Right renal pelvis (tissue), 4 donors: ENCODE results near the gene SYNPR. TPM values are rescaled to one million over a fixed set of nuclear protein-coding genes. Genes with fewer than 3 reads are reported as not detected.
A peak's percentile ranks its signal among the peaks of the same experiment; 100 is the strongest.

Source experiments
- DNase-seq, 4 donors: peaks; one replicate each; pipeline ENCODE4 v3.0.0-alpha.2; 2013; ENCODE audit warnings: low read depth in 4 of 4, low spot score in 3 of 4, missing footprints in 1 of 4
- polyA plus RNA-seq, 4 donors: library from polyadenylated mRNA; unstranded; fragments of 120-200 nt; gene quantifications; one replicate each; pipeline ENCODE4 v1.2.1, GENCODE V29; 2013; ENCODE audit not compliant: insufficient read length in 4 of 4

SYNPR gene
- polyA plus RNA-seq, 4 donors, result 0.10 to 0.12 TPM; not detected in 2

DNA sequence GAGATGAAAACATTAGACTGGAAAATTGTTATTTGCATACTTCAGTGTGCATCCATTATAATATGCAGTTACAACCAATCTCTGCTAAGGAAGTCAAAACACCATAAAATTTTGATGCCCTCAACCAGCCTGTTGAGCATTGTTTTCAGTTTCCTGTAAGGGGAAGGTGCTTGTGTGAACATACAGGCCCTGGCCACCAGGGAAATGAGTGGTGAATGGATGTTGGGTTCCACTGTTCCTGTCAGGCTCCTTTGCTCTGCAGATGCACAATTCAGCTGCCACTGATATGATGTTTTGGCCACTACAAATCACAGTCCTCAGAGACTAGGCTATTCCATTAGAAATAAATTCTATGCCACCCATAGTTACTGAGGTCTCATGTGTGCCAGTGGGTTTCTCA, 184.6 kb downstream of the SYNPR start:
- no peak for DNase-seq

DNA sequence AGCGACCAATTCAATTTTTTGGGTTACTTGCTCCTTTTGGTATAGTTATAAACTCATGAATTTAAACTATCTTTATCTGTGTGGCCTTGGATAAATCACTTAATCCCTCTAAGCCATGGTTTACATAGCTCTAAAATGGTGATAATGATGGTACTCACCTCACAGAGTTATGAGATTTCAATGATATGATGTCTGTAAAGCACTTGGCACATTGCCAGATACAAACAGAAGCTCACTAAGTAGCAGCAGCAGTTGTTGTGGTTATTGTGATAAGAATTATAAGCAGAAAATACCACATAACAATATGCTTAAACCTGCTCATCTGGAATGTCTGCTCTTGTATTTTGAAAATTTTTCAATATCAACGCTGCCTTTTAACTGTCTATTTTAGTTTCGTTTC, 189.3 kb downstream of the SYNPR start:
- no peak for DNase-seq

DNA sequence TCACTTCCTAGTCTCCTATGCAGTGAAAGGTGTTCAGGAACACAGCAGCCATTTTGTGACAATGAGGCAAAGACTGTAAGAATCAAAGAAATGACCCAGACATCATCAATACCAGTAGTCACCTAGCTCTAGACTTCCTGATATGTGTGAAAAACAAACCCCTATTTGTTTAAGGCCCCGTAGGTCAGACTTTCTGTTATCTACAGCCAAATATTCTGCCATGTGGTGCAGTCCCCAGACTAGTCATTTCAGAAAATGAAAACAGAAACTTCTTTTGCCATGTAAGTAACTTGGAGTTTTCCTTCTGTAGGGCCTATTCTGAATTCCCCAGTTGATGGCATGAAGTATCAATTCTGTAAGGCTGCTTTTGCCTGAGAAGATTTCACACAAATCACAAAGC, 192.6 kb downstream of the SYNPR start:
- DNase-seq, result no peak

DNA sequence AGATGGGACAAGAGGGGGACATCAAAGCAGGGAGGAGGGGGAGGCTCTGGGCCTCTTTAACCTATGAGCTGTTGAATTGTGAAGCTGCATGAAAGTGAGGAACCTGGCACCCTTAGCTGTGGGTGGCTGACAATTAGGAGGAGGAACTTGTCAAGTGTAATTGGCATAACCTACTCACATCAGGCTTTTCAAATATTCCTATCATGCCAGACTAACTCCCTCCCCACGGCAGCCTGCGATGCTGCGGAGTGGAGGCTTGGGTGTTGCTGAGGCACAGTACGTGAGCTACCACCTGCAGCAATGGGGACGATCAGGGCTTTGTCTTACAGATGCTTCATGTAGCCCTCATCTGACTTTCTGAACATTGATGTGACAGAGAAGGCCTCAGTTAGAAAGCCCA, 193.7 kb downstream of the SYNPR start:
- DNase-seq, result no peak

DNA sequence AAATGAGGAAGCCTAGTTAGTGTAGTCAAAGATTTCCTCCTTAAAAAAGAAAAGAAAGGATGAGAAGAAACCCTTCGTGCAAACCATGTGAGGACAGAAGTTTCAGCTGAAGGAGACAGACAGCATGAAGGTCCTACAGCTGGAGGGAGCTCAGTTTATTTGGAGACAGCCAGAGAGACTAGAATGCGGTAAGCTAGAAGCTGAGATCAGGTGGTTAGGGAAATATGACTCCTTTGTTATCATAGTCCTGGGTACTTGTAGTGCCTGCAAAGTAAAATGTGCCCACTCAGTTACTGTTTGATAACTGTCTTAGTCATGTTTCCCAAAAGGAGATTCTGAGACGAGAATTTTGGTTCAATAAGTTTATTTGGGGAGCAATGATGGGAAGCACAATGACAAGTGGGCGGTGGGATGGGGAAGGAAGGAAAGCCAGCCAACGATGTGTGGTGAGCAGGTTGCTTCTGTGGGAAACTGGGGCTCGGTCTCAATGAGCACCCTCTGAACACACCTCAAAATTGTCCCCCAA, 195.6 kb downstream of the SYNPR start:
- no peak for DNase-seq

DNA sequence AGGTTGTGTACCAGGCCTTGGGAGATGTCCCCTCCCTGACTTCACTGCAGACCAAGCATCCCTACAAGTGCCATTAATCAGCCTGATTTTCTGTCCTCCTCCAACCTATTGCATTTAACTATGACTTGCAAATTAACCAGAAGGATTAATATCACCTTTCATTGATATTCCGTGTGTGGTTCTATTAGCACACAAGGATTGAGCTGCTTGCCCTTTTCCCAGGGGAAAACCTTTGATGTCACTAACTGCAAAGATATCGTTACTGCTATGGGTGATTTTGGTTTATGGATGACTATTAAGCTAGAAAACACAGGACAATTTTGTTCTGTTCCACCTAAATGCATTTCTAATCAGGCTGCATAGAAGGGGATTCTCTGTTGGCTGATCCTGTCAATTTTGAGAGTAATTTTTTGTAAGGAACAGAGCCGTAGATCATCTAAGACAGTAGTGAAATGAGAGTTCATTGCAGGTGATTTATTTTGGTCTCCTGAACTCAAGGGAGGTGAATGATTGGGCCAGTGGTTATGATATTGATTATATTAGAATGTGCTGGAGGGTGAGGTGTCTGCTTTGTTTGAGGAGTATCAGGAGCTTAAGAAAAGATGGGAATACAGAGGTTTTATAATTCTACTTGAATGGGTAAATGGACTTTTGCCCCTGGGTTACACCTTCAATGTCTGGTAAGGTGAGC, 196.9 kb downstream of the SYNPR start:
- DNase-seq, result no peak

DNA sequence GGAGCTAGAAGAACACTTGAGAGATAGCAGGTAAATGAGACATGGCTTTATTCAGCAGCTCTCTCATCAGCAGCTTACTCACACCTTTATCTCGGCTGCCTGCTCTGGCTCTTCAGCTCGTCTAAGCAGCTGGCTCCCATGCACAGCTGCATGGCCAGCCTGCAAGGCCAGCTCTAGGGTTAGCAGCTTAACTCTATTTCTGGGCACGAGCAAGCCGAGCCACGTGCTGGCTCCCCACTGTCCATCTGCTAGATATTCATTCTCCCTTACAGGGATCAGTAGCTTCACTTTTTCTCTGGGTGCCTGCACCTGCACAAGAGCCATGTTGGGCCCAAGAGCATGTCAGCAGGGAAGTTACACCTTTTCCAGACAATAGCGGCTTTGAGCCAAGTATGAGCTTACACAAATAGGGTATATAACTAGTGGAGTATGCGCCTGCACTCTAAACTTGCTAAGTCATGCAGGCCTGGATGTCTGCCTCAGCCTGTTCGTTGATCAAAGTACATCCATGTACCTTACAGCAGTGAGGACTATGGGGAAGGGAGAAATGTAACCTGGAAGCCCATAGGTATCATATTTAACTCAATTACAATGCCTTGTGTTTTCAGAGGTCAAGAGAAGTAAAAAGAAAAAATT, 199.5 kb downstream of the SYNPR start:
- DNase-seq, result no peak

DNA sequence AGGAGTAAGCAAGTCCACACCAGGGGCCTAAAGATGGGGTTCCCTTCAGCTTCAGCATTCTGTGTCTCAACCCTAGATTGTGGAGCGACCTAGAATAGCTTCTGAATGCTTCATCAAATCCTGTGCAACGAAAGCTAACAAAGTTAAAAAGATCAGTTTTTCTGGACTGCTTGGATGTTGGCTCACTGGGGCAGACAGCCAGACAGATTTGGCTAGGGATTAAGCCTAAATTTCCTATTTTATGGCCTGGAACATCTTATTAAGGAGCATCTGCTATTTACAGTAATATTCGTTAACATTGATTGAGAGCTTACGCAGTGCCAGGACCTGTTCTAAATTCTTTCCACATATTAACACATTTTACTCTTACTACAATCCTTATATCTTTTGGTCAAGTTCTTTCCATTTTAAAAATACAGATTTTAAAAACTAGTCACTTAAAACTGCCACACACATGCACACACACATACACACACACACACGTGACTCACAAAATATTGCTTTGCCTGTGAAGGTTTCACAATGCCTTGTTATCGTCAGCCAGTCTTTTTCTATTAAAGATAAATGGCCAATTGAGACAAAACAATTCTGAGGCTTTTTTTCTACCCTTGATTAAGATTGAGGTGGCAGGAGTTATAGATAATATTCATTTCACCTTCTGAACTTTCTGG, 201.0 kb downstream of the SYNPR start:
- DNase-seq, result no peak

DNA sequence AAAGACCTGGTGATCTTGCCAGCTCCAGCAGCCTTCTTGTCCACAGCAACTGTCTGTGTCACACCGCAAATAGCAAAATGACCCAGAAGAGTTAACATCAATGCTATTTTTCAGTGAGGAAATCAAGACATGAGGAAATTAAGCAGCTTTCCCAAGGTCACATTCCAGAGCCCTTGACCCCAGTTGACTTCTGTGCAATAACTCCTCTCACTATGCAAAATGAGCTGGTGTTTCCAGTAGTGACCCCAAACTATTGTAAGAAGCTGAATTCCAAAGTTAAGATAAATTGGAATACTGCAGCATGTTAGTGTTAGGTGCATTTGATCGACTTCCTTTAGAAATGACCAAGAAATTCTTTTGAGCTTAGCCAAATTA, 201.5 kb downstream of the SYNPR start:
- peak in 1 of 4 donors; percentile 30 for DNase-seq

DNA sequence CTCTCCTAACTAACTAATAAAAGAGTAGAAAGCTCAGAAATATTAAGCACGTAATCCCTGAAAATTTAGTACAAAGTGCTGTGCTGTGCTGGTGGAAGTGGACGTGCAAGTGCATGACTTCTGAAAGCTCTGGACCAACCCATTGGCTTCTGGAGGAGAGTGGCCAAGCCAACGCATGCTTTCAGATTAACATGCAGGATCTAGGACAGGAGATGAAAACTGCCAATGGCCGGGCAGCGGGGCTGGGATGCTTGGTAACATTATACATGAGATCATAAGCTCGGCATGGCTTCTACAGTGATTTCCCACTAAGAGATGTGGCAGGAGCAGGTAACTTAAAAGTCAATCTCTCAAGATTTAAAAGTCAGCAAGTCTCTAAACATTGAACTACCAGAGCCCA, 203.5 kb downstream of the SYNPR start:
- DNase-seq, result no peak

DNA sequence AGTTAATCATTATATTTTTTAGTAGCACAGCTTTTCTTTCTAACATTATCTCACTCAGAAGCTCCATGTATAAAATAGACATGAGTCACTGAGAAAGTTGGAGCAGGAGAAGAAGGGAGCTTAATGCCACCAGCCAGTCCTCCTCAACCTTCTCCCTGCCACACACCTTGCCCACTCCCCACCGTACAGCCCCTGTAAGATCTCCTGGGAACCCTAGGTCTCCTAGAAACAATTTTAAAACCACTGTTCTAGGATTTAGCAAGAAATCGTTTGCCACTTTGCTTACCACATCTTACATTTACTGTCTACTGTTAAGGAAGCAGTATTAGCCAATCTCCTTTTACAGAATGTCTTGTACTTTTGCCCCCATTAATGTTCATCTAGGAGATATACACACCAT, 204.2 kb downstream of the SYNPR start:
- DNase-seq, result no peak

DNA sequence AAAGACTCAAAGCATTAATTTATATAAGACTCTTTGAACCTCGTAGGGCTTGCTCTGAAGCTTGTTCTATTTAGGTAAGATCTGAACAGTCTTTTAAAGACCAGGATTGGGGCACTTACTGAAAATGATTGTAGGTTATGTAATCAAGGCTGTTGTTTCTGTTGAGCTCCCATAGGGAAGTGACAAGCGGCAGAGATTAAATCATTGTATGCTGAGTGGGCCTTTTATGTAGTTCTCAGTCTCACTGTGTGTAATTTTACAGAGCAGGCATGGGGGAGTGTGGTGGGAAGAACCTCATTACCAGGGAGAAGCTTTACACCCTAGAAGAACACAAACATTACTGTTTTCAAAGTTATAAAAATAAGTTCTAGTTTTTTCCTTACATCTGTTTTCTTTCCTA, 214.4 kb downstream of the SYNPR start:
- DNase-seq, result no peak

DNA sequence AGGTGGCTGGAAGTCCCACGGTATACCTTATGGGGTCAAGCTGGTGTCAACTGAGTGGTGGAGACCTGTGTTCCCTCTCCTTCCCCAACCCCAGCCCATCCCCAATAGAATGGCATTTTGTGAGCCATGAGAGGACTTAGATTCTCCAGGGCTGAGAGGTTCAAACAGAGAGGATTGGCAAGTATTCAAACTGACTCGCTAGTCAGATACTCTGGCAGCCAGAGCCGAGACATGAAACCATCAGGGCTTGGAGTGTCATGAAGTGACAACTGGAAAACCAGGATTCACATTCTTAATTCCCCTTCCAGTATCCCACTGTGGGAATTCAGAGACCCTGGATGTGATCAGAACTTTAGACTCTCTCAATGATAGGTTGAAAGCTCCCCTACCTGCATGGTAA, 215.0 kb downstream of the SYNPR start:
- no peak for DNase-seq

DNA sequence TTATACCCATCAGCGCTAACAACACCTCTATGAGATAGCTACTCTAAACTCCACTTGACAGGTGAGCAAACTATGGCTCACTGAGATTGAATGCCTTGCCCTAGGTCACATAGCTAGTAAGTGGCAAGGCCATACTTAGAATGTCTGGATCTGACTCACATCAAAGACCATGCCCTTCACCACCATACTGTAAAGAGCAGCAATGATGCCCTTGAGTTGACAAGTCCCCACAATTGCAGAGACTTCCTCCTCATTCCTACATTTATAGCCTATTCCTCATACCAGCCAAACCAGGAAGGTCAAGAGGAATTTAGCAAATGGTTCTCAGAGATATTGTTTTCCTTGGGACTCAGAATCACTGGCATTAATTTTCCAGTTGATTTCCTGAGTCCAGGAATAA, 216.5 kb downstream of the SYNPR start:
- DNase-seq, result no peak

DNA sequence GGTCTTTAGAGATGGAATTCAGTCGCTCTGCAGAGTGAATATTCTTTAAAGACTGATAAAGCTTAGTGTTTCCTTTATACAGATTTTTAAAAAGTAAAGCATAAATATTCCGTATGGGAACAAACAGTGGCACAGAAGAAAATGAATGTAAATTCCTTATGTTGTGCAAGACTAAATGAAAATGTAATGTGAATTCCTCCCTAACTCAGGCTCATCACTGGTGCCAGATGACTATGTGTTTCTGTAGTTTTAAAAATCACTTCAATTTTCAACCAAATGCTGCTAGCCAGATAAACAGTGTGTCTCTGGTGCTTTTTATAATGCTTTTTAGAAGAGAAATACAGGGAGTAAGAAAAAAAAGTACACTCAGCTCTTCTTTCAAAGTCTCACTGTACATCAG, 219.5 kb downstream of the SYNPR start:
- no peak for DNase-seq

DNA sequence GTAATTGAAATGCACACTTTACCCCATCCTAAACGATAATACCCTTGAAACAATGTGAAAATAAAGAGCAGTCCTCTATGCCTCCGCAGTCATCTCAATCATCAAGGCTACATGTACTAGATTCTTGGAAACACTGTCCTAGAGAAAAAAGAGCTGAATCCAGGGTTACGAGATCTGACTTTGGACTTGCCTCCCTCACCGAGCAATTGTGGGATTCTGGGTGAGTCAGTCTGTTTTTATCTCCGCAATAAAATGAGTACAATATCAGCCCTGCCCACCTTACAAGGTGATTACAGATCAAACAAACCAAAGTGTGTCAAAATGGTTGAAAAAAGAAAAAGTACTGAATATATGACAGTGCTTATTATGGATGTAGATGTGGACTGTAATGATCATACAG, 222.1 kb downstream of the SYNPR start:
- no peak for DNase-seq

DNA sequence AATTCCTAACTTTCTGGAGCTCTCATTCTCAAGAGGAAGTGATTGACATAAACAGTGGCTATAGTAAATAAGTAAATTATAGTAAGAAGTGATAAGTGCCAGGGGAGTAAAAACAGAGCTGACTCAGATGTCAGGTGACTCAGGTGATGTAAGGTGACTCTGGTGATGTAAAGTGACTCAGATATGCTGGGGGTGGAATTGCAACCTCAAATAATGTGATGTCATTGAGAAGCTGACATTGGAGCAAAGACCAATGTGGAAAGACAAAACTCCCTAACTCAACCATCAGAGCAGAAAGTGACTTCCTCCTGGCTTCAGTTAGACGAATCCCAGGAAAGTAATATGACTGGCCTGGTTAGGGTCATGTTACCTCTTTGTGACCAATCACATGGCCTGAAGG, 230.2 kb downstream of the SYNPR start:
- DNase-seq, result no peak

DNA sequence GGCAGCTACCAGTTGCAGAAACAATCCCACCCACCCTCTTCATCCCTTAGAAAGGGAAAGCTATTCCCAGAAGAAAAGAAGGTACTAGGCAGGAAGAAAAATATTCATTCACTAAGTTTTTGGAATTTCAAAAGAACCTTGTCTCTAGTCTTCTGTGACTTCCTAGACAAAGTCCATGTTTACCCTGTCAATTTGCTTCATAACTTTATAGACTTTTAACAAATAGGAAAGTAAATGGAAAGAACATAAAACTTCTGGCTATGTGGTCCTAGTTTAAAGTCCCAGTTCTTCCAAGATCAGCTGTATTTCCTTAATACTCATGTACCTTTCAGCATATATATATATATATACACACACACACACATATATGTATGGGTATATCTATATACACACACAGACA, 230.7 kb downstream of the SYNPR start:
- DNase-seq, result no peak

DNA sequence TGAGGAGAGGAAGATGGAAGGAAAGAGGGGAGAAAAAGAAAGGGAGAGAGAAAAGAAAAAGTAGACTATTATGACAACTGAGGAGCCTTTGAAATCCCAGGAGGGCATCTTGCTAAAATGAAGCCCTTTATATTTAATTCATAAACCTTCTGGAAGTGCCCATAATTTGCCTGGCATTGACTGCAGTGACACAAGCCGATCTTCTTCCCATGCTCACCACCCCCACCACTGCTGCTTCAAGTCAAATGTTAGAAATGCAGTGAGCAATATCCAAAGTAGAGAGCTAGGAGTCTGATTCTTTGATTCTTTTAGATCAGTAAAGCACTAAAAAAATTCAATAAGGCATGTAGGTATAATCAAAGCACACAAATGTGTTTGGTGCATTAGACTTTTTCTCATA, 235.7 kb downstream of the SYNPR start:
- DNase-seq, result no peak

DNA sequence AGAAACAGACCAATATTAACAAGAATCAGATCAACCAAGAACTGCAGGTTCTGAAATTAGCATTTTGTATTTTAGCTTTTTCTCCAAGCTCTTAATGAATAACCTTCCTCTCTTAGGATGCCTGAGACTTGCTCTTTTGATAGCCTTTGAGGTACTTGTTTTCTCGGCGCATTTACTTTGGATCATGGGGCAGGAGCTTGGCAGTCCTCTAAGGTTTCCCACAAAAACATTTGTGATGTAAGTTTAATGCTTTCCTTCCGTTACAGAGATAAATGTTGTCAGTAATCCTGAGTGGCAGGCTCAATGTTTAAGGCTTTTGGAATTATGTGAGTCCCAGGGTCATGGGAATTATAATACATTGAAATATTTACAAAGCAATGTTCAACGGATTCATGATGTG, 236.6 kb downstream of the SYNPR start:
- no peak for DNase-seq

DNA sequence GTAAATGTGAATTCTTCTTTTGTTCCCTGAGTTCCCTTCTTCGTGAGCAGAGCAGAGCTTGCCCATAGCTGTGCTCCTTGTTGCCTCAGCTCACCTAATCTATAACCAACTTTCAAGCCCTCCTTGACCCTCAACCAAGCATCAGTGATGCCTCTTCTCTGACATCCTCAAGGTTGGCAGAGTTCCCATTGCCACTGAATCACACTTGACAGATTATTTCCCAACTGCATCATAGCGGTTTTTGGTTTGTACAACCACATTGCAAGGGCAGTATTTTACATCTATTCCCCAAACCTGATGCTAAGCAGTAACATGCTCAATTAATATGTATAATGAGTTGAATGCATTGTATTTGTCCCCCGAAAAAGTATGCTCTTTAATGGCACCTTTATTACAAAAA, 241.3 kb downstream of the SYNPR start:
- DNase-seq, result no peak

DNA sequence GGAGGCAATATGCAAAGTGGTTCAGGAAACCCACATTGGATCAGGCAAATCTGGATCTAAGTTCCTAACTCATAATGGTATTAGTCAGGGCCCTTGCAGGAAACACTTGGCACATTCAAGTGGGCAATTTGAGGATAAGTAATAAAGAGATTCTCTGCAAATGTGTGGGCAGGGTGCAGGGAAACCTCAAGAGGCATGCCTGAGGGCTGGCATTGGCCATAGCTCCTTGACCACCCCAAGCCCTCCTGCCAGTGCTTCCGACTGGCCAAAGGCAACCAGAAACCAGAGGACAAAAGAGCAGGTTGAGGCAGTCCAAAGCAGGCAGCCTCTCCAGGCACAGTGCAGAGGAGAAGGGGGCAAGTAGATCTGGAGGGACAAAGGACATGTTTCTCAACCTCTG, 243.5 kb downstream of the SYNPR start:
- no peak for DNase-seq
